MM.1S (cell line): ENCODE results near the gene ZBTB42.

Experiments
- DNase-seq: peaks from one replicate; pipeline ENCODE4 v3.0.0-alpha.2; 2015
- H2AFZ ChIP-seq: fragments of 300-600 bp; sonication (generic); 2 replicates; pipeline ENCODE4 v1.6.0; 2016; ENCODE audit warnings: antibody characterized with exemption, low read length
- H3F3A ChIP-seq: fragments of 300-600 bp; sonication (generic); 2 replicates; pipeline ENCODE4 v1.6.1; 2016; ENCODE audit warnings: mild to moderate bottlenecking, antibody characterized with exemption, low read length, moderate library complexity, mixed read lengths; ENCODE audit not compliant: insufficient read depth
- H3K27ac ChIP-seq: fragments of 300-600 bp; sonication (generic); 2 replicates; pipeline ENCODE4 v1.5.1; 2016; ENCODE audit warnings: mild to moderate bottlenecking, low read length
- H3K27me3 ChIP-seq: fragments of 300-600 bp; sonication (generic); replicated peaks from 2 replicates; pipeline ENCODE4 v1.6.0; 2016; ENCODE audit warnings: low read length; ENCODE audit not compliant: insufficient read depth
- H3K36me3 ChIP-seq: fragments of 300-600 bp; sonication (generic); replicated peaks from 2 replicates; pipeline ENCODE4 v1.6.1; 2016; ENCODE audit warnings: mild to moderate bottlenecking, low read length, mixed read lengths; ENCODE audit not compliant: insufficient read depth
- H3K4me1 ChIP-seq: fragments of 300-600 bp; sonication (generic); 2 replicates; pipeline ENCODE4 v1.6.1; 2016; ENCODE audit warnings: low read length, mixed read lengths
- H3K4me2 ChIP-seq: fragments of 300-600 bp; sonication (generic); 2 replicates; pipeline ENCODE4 v1.6.0; 2016; ENCODE audit warnings: low read depth, low read length
- H3K4me3 ChIP-seq: fragments of 300-600 bp; sonication (generic); 2 replicates; pipeline ENCODE4 v1.5.1; 2016; ENCODE audit warnings: low read length, mixed read lengths
- H3K79me2 ChIP-seq: fragments of 300-600 bp; sonication (generic); 2 replicates; pipeline ENCODE4 v1.6.1; 2016; ENCODE audit warnings: mixed run types, low read length, mixed read lengths
- H3K9ac ChIP-seq: fragments of 300-600 bp; sonication (generic); 2 replicates; pipeline ENCODE4 v1.6.1; 2016; ENCODE audit warnings: low read length, mixed read lengths
- H3K9me2 ChIP-seq: fragments of 300-600 bp; sonication (generic); replicated peaks from 2 replicates; pipeline ENCODE4 v1.6.1; 2016; ENCODE audit warnings: mild to moderate bottlenecking, low read length, mixed read lengths; ENCODE audit not compliant: insufficient read depth
- H3K9me3 ChIP-seq: fragments of 300-600 bp; sonication (generic); replicated peaks from 2 replicates; pipeline ENCODE4 v1.6.1; 2016; ENCODE audit warnings: mild to moderate bottlenecking, low read length, mixed read lengths; ENCODE audit not compliant: insufficient read depth
- H4K20me1 ChIP-seq: fragments of 300-600 bp; sonication (generic); 2 replicates; pipeline ENCODE4 v1.6.1; 2016; ENCODE audit warnings: mild to moderate bottlenecking, low read length, moderate library complexity, mixed read lengths; ENCODE audit not compliant: insufficient read depth
- EZH2 ChIP-seq: fragments of 300-600 bp; sonication (generic); optimal IDR thresholded peaks from 2 replicates; pipeline ENCODE3; 2017; ENCODE audit warnings: low read depth, mild to moderate bottlenecking, antibody characterized with exemption, low read length, mixed read lengths
- EZH2phosphoT487 ChIP-seq: fragments of 300-600 bp; sonication (generic); IDR thresholded peaks from 2 replicates; pipeline ENCODE4 v1.6.1; 2018; ENCODE audit warnings: antibody characterized with exemption, low read length
- TF ChIP-seq, protein P1 (sequence below): fragments of 300-600 bp; sonication (generic); IDR thresholded peaks from 2 replicates; pipeline ENCODE4 v1.5.1; 2016; ENCODE audit warnings: antibody characterized with exemption, low read length, mixed read lengths

Gene ZBTB42

GRCh38 chr14:104772707-104773504 lies 28.0 kb upstream of the ZBTB42 start:
- H3K36me3 ChIP-seq, result no peaks in the 10 kb centered on the region
- no peak overlapping the region for H3K9ac ChIP-seq
- no peak overlapping the region for H3K4me3 ChIP-seq
- DNase-seq, result no peak
- H3F3A ChIP-seq, result no peaks in the 10 kb centered on the region
- H3K27ac ChIP-seq, result no peak overlapping the region
- no peak overlapping the region for H3K4me2 ChIP-seq
- H3K79me2 ChIP-seq, result no peaks in the 10 kb centered on the region
- H4K20me1 ChIP-seq, result no peaks in the 10 kb centered on the region
- H3K27me3 ChIP-seq, result no peaks in the 10 kb centered on the region
- H3K9me3 ChIP-seq, result no peaks in the 10 kb centered on the region
- H3K4me1 ChIP-seq, result no peaks in the 10 kb centered on the region
- H2AFZ ChIP-seq, result no peak overlapping the region
- no peaks in the 10 kb centered on the region for H3K9me2 ChIP-seq
- TF ChIP-seq, protein P1, sequence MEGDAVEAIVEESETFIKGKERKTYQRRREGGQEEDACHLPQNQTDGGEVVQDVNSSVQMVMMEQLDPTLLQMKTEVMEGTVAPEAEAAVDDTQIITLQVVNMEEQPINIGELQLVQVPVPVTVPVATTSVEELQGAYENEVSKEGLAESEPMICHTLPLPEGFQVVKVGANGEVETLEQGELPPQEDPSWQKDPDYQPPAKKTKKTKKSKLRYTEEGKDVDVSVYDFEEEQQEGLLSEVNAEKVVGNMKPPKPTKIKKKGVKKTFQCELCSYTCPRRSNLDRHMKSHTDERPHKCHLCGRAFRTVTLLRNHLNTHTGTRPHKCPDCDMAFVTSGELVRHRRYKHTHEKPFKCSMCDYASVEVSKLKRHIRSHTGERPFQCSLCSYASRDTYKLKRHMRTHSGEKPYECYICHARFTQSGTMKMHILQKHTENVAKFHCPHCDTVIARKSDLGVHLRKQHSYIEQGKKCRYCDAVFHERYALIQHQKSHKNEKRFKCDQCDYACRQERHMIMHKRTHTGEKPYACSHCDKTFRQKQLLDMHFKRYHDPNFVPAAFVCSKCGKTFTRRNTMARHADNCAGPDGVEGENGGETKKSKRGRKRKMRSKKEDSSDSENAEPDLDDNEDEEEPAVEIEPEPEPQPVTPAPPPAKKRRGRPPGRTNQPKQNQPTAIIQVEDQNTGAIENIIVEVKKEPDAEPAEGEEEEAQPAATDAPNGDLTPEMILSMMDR, result no peak
- TF ChIP-seq EZH2phosphoT487 (no peak), EZH2 (no peak)

GRCh38 chr14:104773505-104774452 lies 27.1 kb upstream of the ZBTB42 start:
- Histone ChIP-seq H4K20me1 (no peaks in the 10 kb centered on the region), H3K4me3 (no peak overlapping the region), H3F3A (no peaks in the 10 kb centered on the region), H3K36me3 (no peaks in the 10 kb centered on the region), H3K79me2 (no peaks in the 10 kb centered on the region), H3K4me1 (no peaks in the 10 kb centered on the region), H2AFZ (no peak overlapping the region), H3K9ac (no peak overlapping the region), H3K9me3 (no peaks in the 10 kb centered on the region), H3K27me3 (no peaks in the 10 kb centered on the region), H3K4me2 (no peak overlapping the region), H3K27ac (no peak overlapping the region), H3K9me2 (no peaks in the 10 kb centered on the region)
- TF ChIP-seq EZH2 (no peak), EZH2phosphoT487 (no peak)
- TF ChIP-seq, protein P1, result no peak
- DNase-seq, result no peak

DNA sequence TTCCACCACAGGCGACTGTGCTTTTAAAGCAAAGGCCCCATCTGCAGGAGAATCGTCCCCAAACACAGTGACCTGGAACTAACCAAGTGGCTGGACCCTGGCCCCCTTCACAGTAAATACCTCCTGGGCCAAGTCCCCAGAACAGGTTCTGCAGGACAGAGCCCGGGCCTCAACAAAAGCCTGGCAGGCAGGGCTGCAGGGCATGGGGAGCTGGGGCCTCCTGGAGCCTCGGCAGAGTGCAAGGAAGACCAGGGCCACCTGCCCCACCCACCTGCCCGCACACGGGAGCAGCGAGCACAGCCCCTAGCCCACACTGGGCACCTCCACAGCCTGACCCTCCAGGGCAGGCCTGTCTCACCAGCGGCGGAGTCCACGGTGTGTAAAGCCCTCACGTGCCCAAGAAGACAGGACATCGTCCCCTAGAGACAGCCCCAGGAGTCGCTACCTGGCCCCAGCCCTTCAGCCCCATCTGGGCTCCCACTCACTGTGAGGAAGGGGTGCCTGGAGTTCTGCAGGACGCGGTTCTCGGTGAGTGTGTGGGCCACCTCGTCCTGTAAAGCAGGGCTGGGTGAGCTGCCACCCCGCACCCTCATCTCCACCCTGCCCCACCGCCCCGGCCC lies 26.3 kb upstream of the ZBTB42 start:
- Histone ChIP-seq H4K20me1 (no peaks in the 10 kb centered on the region), H3K27me3 (no peaks in the 10 kb centered on the region), H3K27ac (no peak overlapping the region), H2AFZ (no peak overlapping the region), H3K9me3 (no peaks in the 10 kb centered on the region), H3F3A (no peaks in the 10 kb centered on the region), H3K9ac (no peak overlapping the region), H3K4me2 (no peak overlapping the region), H3K9me2 (no peaks in the 10 kb centered on the region), H3K36me3 (no peaks in the 10 kb centered on the region), H3K79me2 (no peaks in the 10 kb centered on the region), H3K4me3 (no peak overlapping the region), H3K4me1 (no peaks in the 10 kb centered on the region)
- no peak for DNase-seq
- TF ChIP-seq EZH2phosphoT487 (no peak), EZH2 (no peak)
- TF ChIP-seq, protein P1, result no peak
